Measurements from ENCODE around the gene DHX16. TPM values are rescaled to one million over a fixed set of nuclear protein-coding genes. Genes with fewer than 3 reads are reported as not detected.

DHX16 gene
- total and polyA plus RNA-seq, 9 of the 15 experiments (the other 6 are each of a cell fraction or from before 2014, with no cell fraction given): 14.6 to 66.1 (median 47.5) TPM

DNA sequence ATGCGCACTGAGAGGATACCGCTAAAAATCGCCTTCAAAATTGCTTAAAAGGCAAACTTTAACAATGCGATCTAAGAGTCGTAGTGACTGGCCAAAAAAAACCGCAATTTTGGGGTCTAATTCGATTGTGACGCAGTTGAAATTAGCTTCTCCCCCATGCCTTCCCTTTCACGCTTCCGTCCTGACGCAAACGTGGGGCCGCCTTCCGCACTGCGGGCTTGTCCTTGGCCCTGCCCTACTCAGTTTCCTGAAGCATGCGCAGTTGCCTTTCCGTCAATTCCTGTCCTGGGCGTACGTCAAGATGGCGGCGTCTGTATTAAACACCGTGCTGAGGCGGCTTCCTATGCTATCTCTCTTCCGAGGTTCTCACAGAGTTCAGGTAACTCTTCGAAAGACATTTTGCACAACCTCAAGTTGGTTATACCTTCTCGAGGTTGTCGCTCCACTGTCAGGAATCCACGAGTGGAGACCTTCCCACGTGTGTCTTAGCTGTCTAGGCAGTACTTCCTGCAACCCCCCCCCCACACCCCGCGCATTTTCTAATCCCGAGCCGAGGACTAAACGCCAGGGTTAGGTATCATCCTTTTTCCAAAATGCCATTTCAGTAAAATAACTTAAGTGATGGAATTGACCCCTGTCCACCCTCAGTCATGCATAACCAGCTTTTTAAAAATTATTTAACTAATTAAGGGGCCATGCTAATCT, 55.1 kb downstream of the DHX16 start, which contains the start of gene MRPS18B (continued):
- TF ChIP-seq CEBPZ (IDR thresholded peaks at IDR 0.05; ENCODE audit: borderline replicate concordance, low read depth, low read length) (0 out of 2 replicates have a peak, but pooled peaks have one; percentile 1), PHTF2 (CRISPR knock-in tag; IDR thresholded peaks at IDR 0.05) (peak; percentile 84; the same call in 1 of the 2 replicates), FOXM1 (IDR thresholded peaks at IDR 0.05; ENCODE audit: low read depth) (peak; percentile 25; the same call in 1 of the 2 replicates), FOXM1 (CRISPR knock-in tag; IDR thresholded peaks at IDR 0.05; ENCODE audit: low read depth) (no peak), CHD1 (IDR thresholded peaks at IDR 0.05; ENCODE audit: low read length) (no peak), ZBTB49 (CRISPR knock-in tag; IDR thresholded peaks at IDR 0.05; ENCODE audit: borderline replicate concordance) (peak; percentile 69; the same call in 1 of the 2 replicates), ESRRA (IDR thresholded peaks at IDR 0.05; ENCODE audit: borderline replicate concordance, low read depth) (peak; percentile 96), ZNF354B (CRISPR knock-in tag; IDR thresholded peaks at IDR 0.05) (no peak), ERF (CRISPR knock-in tag; IDR thresholded peaks at IDR 0.05) (peak; percentile 27; the same call in 1 of the 2 replicates), ZBTB8A (IDR thresholded peaks at IDR 0.05; ENCODE audit: partially characterized antibody) (no peak), TCFL5 (CRISPR knock-in tag; conservative IDR thresholded peaks at IDR 0.05) (0 out of 2 replicates have a peak, but pooled peaks have one; percentile 36), SPI1 (IDR thresholded peaks at IDR 0.05; ENCODE audit: borderline replicate concordance, low read depth, low read length) (no peak), POLR2G (IDR thresholded peaks at IDR 0.05; ENCODE audit: low read depth, low read length) (peak; percentile 16), POLR2AphosphoS5 (IDR thresholded peaks at IDR 0.05; ENCODE audit: control insufficient read depth, insufficient read depth, low read depth, low read length) (peak; percentile 95), TARDBP (IDR thresholded peaks at IDR 0.05) (no peak)
- TF ChIP-seq, protein P1, sequence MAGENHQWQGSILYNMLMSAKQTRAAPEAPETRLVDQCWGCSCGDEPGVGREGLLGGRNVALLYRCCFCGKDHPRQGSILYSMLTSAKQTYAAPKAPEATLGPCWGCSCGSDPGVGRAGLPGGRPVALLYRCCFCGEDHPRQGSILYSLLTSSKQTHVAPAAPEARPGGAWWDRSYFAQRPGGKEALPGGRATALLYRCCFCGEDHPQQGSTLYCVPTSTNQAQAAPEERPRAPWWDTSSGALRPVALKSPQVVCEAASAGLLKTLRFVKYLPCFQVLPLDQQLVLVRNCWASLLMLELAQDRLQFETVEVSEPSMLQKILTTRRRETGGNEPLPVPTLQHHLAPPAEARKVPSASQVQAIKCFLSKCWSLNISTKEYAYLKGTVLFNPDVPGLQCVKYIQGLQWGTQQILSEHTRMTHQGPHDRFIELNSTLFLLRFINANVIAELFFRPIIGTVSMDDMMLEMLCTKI (IDR thresholded peaks at IDR 0.05; ENCODE audit: partially characterized antibody): no peak
- TF ChIP-seq, protein P2, sequence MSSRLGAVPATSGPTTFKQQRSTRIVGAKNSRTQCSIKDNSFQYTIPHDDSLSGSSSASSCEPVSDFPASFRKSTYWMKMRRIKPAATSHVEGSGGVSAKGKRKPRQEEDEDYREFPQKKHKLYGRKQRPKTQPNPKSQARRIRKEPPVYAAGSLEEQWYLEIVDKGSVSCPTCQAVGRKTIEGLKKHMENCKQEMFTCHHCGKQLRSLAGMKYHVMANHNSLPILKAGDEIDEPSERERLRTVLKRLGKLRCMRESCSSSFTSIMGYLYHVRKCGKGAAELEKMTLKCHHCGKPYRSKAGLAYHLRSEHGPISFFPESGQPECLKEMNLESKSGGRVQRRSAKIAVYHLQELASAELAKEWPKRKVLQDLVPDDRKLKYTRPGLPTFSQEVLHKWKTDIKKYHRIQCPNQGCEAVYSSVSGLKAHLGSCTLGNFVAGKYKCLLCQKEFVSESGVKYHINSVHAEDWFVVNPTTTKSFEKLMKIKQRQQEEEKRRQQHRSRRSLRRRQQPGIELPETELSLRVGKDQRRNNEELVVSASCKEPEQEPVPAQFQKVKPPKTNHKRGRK (tag; IDR thresholded peaks at IDR 0.05): no peak

Data from K562 (cell line).